H1 (cell line): ENCODE results near the gene POFUT2. TPM values are rescaled to one million over a fixed set of nuclear protein-coding genes. Genes with fewer than 3 reads are reported as not detected.
A peak's percentile ranks its signal among the peaks of the same experiment; 100 is the strongest.

Source experiments
- ATF3 ChIP-seq: IDR thresholded peaks from 2 replicates; pipeline ENCODE4 v1.6.1; 2011; ENCODE audit warnings: low read depth, mild to moderate bottlenecking, low read length; ENCODE audit not compliant: insufficient read depth
- CTBP2 ChIP-seq: IDR thresholded peaks from 2 replicates; pipeline ENCODE4 v1.7.0; 2011; ENCODE audit warnings: borderline replicate concordance, mild to moderate bottlenecking, moderate library complexity, mixed read lengths, low read length; ENCODE audit not compliant: insufficient read depth, insufficient read length
- polyA plus RNA-seq, 7 experiments: library from polyadenylated mRNA; depleted of rRNA in 3 of 7; stranded (reverse) in 5 of 7; unstranded in 2 of 7; fragments of >200 nt in 5 of 7; fragments of 200-250 nt in 2 of 7; gene quantifications; 1 replicate in 5 of 7; 2 replicates in 1 of 7; 4 replicates in 1 of 7; pipeline versions ENCODE4 v1.2.1 to v1.2.3, GENCODE V29; 2011 to 2013; ENCODE audit warnings: missing spikeins in 2 of 7, mixed read lengths in 2 of 7
- total RNA-seq: library from RNA; stranded (reverse); fragmentation: NEBNext Ultra II Directional; extraction: Animal tissue kit (Norgen Biotek cat#: 25700); gene quantifications from 2 replicates; pipeline ENCODE4 v1.2.1, GENCODE V29; 2021

POFUT2 gene
- total and polyA plus RNA-seq, 2 of the 8 experiments (the other 6 are each of a cell fraction or from before 2014, with no cell fraction given) = 13.7 to 32.1 TPM

GRCh38 chr21:45291613-45292398, 4.1 kb upstream of the POFUT2 start (continued):
- TF ChIP-seq CTBP2 = peak; percentile 8
- no peak for TF ChIP-seq ATF3
- TF ChIP-seq, all 59 proteins: peak for 4
